SK-N-SH (cell line): ENCODE measurements around the gene GSTO1. TPM values are rescaled to one million over a fixed set of nuclear protein-coding genes. Genes with fewer than 3 reads are reported as not detected.

Source experiments
- CTCF ChIA-PET: fragments of 300-600, 350-600 bp; formaldehyde crosslinking; extraction: SDS; loops from one replicate; lab custom pipeline; 2021; lab: Yijun Ruan, JAX
- POLR2A ChIA-PET: fragments of 350-600 bp; sonication (Branson Sonifier 250); formaldehyde crosslinking; extraction: SDS; loops from one replicate; lab custom pipeline; 2020; ENCODE audit warnings: antibody characterized with exemption, inconsistent platforms; lab: Yijun Ruan, JAX
- DNase-seq: peaks from one replicate; pipeline ENCODE4 v3.0.0; 2012
- H2AFZ ChIP-seq: fragments of 200-600 bp; sonication (generic); 2 replicates; pipeline ENCODE4 v1.8.1; 2016; ENCODE audit warnings: antibody characterized with exemption, mild to moderate bottlenecking, low read depth
- H3F3A ChIP-seq: fragments of 200-600 bp; sonication (generic); replicated peaks from 2 replicates; pipeline ENCODE3; 2016; ENCODE audit warnings: antibody characterized with exemption, mild to moderate bottlenecking; ENCODE audit not compliant: insufficient read depth
- H3K27ac ChIP-seq, 2 experiments: fragments of 200-500 bp in 1 of 2; fragments of 200-600 bp in 1 of 2; sonication (Bioruptor generic) in 1 of 2; sonication (generic), shearing (Covaris generic) in 1 of 2; 2 replicates each; pipeline versions ENCODE4 v1.5.1 to v1.6.1; 2014 to 2016; ENCODE audit warnings: low read depth in 2 of 2, inconsistent platforms in 1 of 2, low read length in 1 of 2, mild to moderate bottlenecking in 1 of 2, mixed read lengths in 1 of 2
- H3K27me3 ChIP-seq: fragments of 200-600 bp; sonication (generic), shearing (Covaris generic); 2 replicates; pipeline ENCODE4 v1.6.1; 2016; ENCODE audit warnings: mixed run types; ENCODE audit not compliant: insufficient read depth
- H3K36me3 ChIP-seq, 2 experiments: fragments of 200-500 bp in 1 of 2; fragments of 200-600 bp in 1 of 2; sonication (Bioruptor generic) in 1 of 2; sonication (generic) in 1 of 2; replicated peaks in 1 of 2; 2 replicates each; pipeline versions ENCODE3 to v1.5.1; 2014 to 2016; ENCODE audit warnings: low read length in 1 of 2, mild to moderate bottlenecking in 1 of 2; ENCODE audit not compliant: insufficient read depth in 2 of 2, control insufficient read depth in 1 of 2
- H3K4me1 ChIP-seq, 2 experiments: fragments of 200-500 bp in 1 of 2; fragments of 200-600 bp in 1 of 2; sonication (Bioruptor generic) in 1 of 2; sonication (generic), shearing (Covaris generic) in 1 of 2; 2 replicates each; pipeline versions ENCODE4 v1.5.1 to v1.6.1; 2014 to 2016; ENCODE audit warnings: low read depth in 1 of 2, low read length in 1 of 2, mixed run types in 1 of 2; ENCODE audit not compliant: insufficient read depth in 2 of 2, control insufficient read depth in 1 of 2
- H3K4me2 ChIP-seq: fragments of 200-600 bp; sonication (generic), shearing (Covaris generic); 2 replicates; pipeline ENCODE4 v1.6.1; 2017; ENCODE audit warnings: mixed run types
- H3K4me3 ChIP-seq, 2 experiments: fragments of 200-500 bp in 1 of 2; fragments of 200-600 bp in 1 of 2; sonication (Bioruptor generic) in 1 of 2; sonication (generic), shearing (Covaris generic) in 1 of 2; 2 replicates each; pipeline versions ENCODE4 v1.5.1 to v1.8.1; 2014 to 2016; ENCODE audit warnings: low read depth in 2 of 2, inconsistent platforms in 1 of 2, low read length in 1 of 2, mild to moderate bottlenecking in 1 of 2, mixed read lengths in 1 of 2, moderate library complexity in 1 of 2
- H3K79me2 ChIP-seq: fragments of 200-600 bp; sonication (generic); 2 replicates; pipeline ENCODE4 v1.8.1; 2017; ENCODE audit warnings: mild to moderate bottlenecking; ENCODE audit not compliant: insufficient read depth
- H3K9ac ChIP-seq: fragments of 200-600 bp; sonication (generic); 2 replicates; pipeline ENCODE4 v1.6.1; 2017; ENCODE audit warnings: mixed run types
- H3K9me2 ChIP-seq: fragments of 200-600 bp; sonication (generic); 2 replicates; pipeline ENCODE4 v1.6.1; 2017; ENCODE audit warnings: mixed run types
- H3K9me3 ChIP-seq: fragments of 200-600 bp; sonication (generic); 2 replicates; pipeline ENCODE4 v1.6.1; 2017; ENCODE audit warnings: mixed run types, mild to moderate bottlenecking, moderate library complexity
- H4K20me1 ChIP-seq: fragments of 200-600 bp; sonication (generic); 2 replicates; pipeline ENCODE4 v1.6.1; 2017; ENCODE audit warnings: mild to moderate bottlenecking, mixed run types; ENCODE audit not compliant: insufficient read depth
- CHD2 ChIP-seq: fragments of 150-350 bp; IDR thresholded peaks from 2 replicates; pipeline ENCODE4 v1.6.1; 2018; ENCODE audit warnings: low read length; ENCODE audit not compliant: partially characterized antibody
- ELF1 ChIP-seq: IDR thresholded peaks from 2 replicates; pipeline ENCODE4 v1.4.0; 2012
- GATA2 ChIP-seq: sonication (generic); formaldehyde crosslinking; IDR thresholded peaks from 2 replicates; pipeline ENCODE4 v1.5.0; 2020; ENCODE audit warnings: mild to moderate bottlenecking, missing genetic modification reagents
- IRF3 ChIP-seq: fragments of 150-350 bp; IDR thresholded peaks from 2 replicates; pipeline ENCODE4 v1.6.1; 2016; ENCODE audit warnings: mild to moderate bottlenecking, low read depth, low read length
- JUND ChIP-seq: IDR thresholded peaks from 2 replicates; pipeline ENCODE4 v1.4.0; 2012
- MEF2A ChIP-seq: IDR thresholded peaks from 2 replicates; pipeline ENCODE4 v1.4.0; 2012; ENCODE audit warnings: low read depth, borderline replicate concordance
- MXI1 ChIP-seq: IDR thresholded peaks from 2 replicates; pipeline ENCODE4 v1.6.1; 2012; ENCODE audit warnings: mild to moderate bottlenecking, low read depth, low read length, improper control_type of control experiment
- NFIC ChIP-seq: IDR thresholded peaks from 2 replicates; pipeline ENCODE4 v1.4.0; 2012; ENCODE audit warnings: borderline replicate concordance
- RCOR1 ChIP-seq: fragments of 150-350 bp; IDR thresholded peaks from 2 replicates; pipeline ENCODE4 v1.6.1; 2017; ENCODE audit warnings: antibody characterized with exemption, low read length
- REST ChIP-seq: IDR thresholded peaks from 2 replicates; pipeline ENCODE4 v1.6.1; 2012; ENCODE audit warnings: mild to moderate bottlenecking, low read depth, low read length, moderate library complexity
- SIN3A ChIP-seq: IDR thresholded peaks from 2 replicates; pipeline ENCODE4 v1.6.1; 2012; ENCODE audit warnings: low read depth, mild to moderate bottlenecking, low read length, moderate library complexity, borderline replicate concordance
- SMC3 ChIP-seq: IDR thresholded peaks from 2 replicates; pipeline ENCODE4 v1.6.1; 2012; ENCODE audit warnings: low read depth, low read length, improper control_type of control experiment
- TAF1 ChIP-seq: IDR thresholded peaks from 2 replicates; pipeline ENCODE4 v1.6.1; 2012; ENCODE audit warnings: low read depth, mild to moderate bottlenecking, low read length, moderate library complexity, borderline replicate concordance
- USF2 ChIP-seq: fragments of 150-350 bp; IDR thresholded peaks from 2 replicates; pipeline ENCODE4 v1.6.1; 2017; ENCODE audit warnings: antibody characterized with exemption, low read length, low read depth, borderline replicate concordance
- YY1 ChIP-seq: IDR thresholded peaks from 2 replicates; pipeline ENCODE4 v1.4.0; 2012; ENCODE audit warnings: low read depth, mild to moderate bottlenecking
- polyA plus RNA-seq, 3 experiments: library from polyadenylated mRNA; depleted of rRNA; stranded (reverse); fragments of >200 nt; gene quantifications; 2 replicates each; pipeline ENCODE4 v1.2.3, GENCODE V29; 2012

Gene GSTO1
- polyA plus RNA-seq, 1 of the 3 experiments (the other 2 are of a cell fraction): 126 TPM

GRCh38 chr10:104220522-104220921 is 34.2 kb upstream of the GSTO1 start (continued):
- no peak for TF ChIP-seq REST
- no peak for TF ChIP-seq RCOR1
- no peak for TF ChIP-seq MEF2A
- TF ChIP-seq SIN3A: no peak
- no peak for TF ChIP-seq MXI1
- TF ChIP-seq CHD2: no peak
- no peak for TF ChIP-seq JUND
- no peak for TF ChIP-seq NFIC
- TF ChIP-seq TAF1: no peak
- TF ChIP-seq SMC3: no peak
- no peak for TF ChIP-seq GATA2 (CRISPR knock-in tag)

GRCh38 chr10:104223304-104223703 is 31.4 kb upstream of the GSTO1 start:
- ChIA-PET CTCF (interaction anchor here (1.2 kb wide), 1 partner anchor 339 kb away, joined by 6 read pairs; no protein-coding TSS in a partner anchor), POLR2A (no interaction called here)

More at GRCh38 chr10:104223304-104223703, 31.4 kb upstream of the GSTO1 start:
- Histone ChIP-seq H3K9me3 (no peaks in the 10 kb centered on the region), H3K4me1 (no peaks in the 10 kb centered on the region; a peak in 1 of 4 replicates), H3K79me2 (no peaks in the 10 kb centered on the region), H3K27me3 (no peaks in the 10 kb centered on the region), H3K4me3 (no peak overlapping the region), H4K20me1 (no peaks in the 10 kb centered on the region), H2AFZ (no peak overlapping the region), H3K36me3 (no peaks in the 10 kb centered on the region), H3K27ac (no peak overlapping the region), H3F3A (no peaks in the 10 kb centered on the region), H3K9ac (no peak overlapping the region), H3K4me2 (no peak overlapping the region), H3K9me2 (no peaks in the 10 kb centered on the region)
- no peak for TF ChIP-seq YY1
- no peak for TF ChIP-seq ELF1
- no peak for TF ChIP-seq MXI1
- no peak for TF ChIP-seq JUND
- TF ChIP-seq USF2: no peak
- no peak for TF ChIP-seq IRF3
- no peak for TF ChIP-seq SIN3A
- no peak for DNase-seq
